HepG2 (cell line): Measurements from ENCODE around the gene SLC39A1. TPM values are rescaled to one million over a fixed set of nuclear protein-coding genes. Genes with fewer than 3 reads are reported as not detected.

Source experiments
- AHR ChIP-seq: IDR thresholded peaks from 2 replicates; pipeline ENCODE4 v1.6.1; 2018; ENCODE audit warnings: missing genetic modification reagents, missing compliant biosample characterization
- ARNT ChIP-seq: fragments of 450-650 bp; IDR thresholded peaks from 2 replicates; pipeline ENCODE4 v1.6.1; 2017
- BHLHE40 ChIP-seq: IDR thresholded peaks from 2 replicates; pipeline ENCODE4 v1.6.1; 2011; ENCODE audit warnings: low read length, improper control_type of control experiment
- GRHL1 ChIP-seq: sonication (generic); formaldehyde crosslinking; conservative IDR thresholded peaks from 2 replicates; pipeline ENCODE4 v1.8.0; 2022; ENCODE audit warnings: missing genetic modification reagents
- IRF1 ChIP-seq: sonication (generic); formaldehyde crosslinking; IDR thresholded peaks from 2 replicates; pipeline ENCODE4 v1.4.0; 2020; ENCODE audit warnings: low read depth, mild to moderate bottlenecking, missing genetic modification reagents
- MATR3 ChIP-seq: sonication (generic); formaldehyde crosslinking; IDR thresholded peaks from 2 replicates; pipeline ENCODE4 v1.4.0; 2020; ENCODE audit warnings: missing genetic modification reagents
- MBD4 ChIP-seq: IDR thresholded peaks from 2 replicates; pipeline ENCODE4 v1.6.1; 2012; ENCODE audit warnings: low read length, inconsistent platforms, borderline replicate concordance
- MED8 ChIP-seq: sonication (generic); formaldehyde crosslinking; IDR thresholded peaks from 2 replicates; pipeline ENCODE4 v1.8.1; 2023; ENCODE audit warnings: mild to moderate bottlenecking, missing genetic modification reagents; ENCODE audit not compliant: insufficient replicate concordance
- NR0B2 ChIP-seq: sonication (generic); formaldehyde crosslinking; IDR thresholded peaks from 2 replicates; pipeline ENCODE4 v1.4.0; 2020; ENCODE audit warnings: mild to moderate bottlenecking, missing genetic modification reagents
- NR2F2 ChIP-seq: IDR thresholded peaks from 2 replicates; pipeline ENCODE4 v1.6.1; 2012; ENCODE audit warnings: low read depth, inconsistent platforms, borderline replicate concordance
- PAX8 ChIP-seq: sonication (generic); formaldehyde crosslinking; IDR thresholded peaks from 2 replicates; pipeline ENCODE4 v1.8.0; 2022; ENCODE audit warnings: mild to moderate bottlenecking, missing genetic modification reagents, borderline replicate concordance
- REPIN1 ChIP-seq: sonication (generic); formaldehyde crosslinking; IDR thresholded peaks from 2 replicates; pipeline ENCODE4 v1.8.0; 2022; ENCODE audit warnings: missing genetic modification reagents, low read depth, mild to moderate bottlenecking, borderline replicate concordance
- RORA ChIP-seq: sonication (generic); formaldehyde crosslinking; IDR thresholded peaks from 2 replicates; pipeline ENCODE4 v1.5.0; 2020; ENCODE audit warnings: mild to moderate bottlenecking, missing genetic modification reagents, moderate library complexity
- SNRNP70 ChIP-seq: fragments of 200-400 bp; formaldehyde crosslinking; IDR thresholded peaks from 2 replicates; pipeline ENCODE4 v1.6.1; 2017; ENCODE audit warnings: mild to moderate bottlenecking, low read depth, low read length, moderate library complexity
- SRSF1 ChIP-seq: fragments of 200-400 bp; formaldehyde crosslinking; optimal IDR thresholded peaks from 2 replicates; pipeline ENCODE3; 2017; ENCODE audit warnings: mild to moderate bottlenecking, low read depth, low read length, moderate library complexity
- ZNF234 ChIP-seq: sonication (generic); formaldehyde crosslinking; conservative IDR thresholded peaks from 2 replicates; pipeline ENCODE4 v1.5.1; 2020; ENCODE audit warnings: mild to moderate bottlenecking, missing genetic modification reagents
- ZNF430 ChIP-seq: sonication (generic); formaldehyde crosslinking; IDR thresholded peaks from 2 replicates; pipeline ENCODE4 v1.9.0; 2021; ENCODE audit warnings: mild to moderate bottlenecking, missing genetic modification reagents
- ZNF496 ChIP-seq: sonication (generic); formaldehyde crosslinking; IDR thresholded peaks from 2 replicates; pipeline ENCODE4 v1.8.1; 2023; ENCODE audit warnings: mild to moderate bottlenecking, moderate library complexity, missing genetic modification reagents; ENCODE audit not compliant: insufficient replicate concordance
- ZNF850 ChIP-seq: sonication (generic); formaldehyde crosslinking; conservative IDR thresholded peaks from 2 replicates; pipeline ENCODE4 v1.9.0; 2021; ENCODE audit warnings: mild to moderate bottlenecking, missing genetic modification reagents
- polyA plus RNA-seq, 8 experiments: library from polyadenylated mRNA; depleted of rRNA in 3 of 8; stranded (reverse) in 7 of 8; unstranded in 1 of 8; fragments of >200 nt; fragmentation: Illumina TruSeq in 4 of 8; extraction: Trizol in 4 of 8; gene quantifications; 2 replicates each; pipeline versions ENCODE4 v1.2.1 to v1.2.3, GENCODE V29; 2011 to 2016; ENCODE audit warnings: low read depth in 4 of 8, missing spikeins in 1 of 8, mixed read lengths in 1 of 8; ENCODE audit not compliant: insufficient read depth in 1 of 8
- total RNA-seq, 5 experiments: library from RNA; depleted of rRNA; stranded (reverse); fragments of >200 nt; fragmentation: Illumina TruSeq; extraction: Trizol; gene quantifications; 2 replicates each; pipeline ENCODE4 v1.2.3, GENCODE V29; 2016; ENCODE audit warnings: low read depth in 1 of 5
- TF ChIP-seq, protein P1 (sequence below): sonication (generic); formaldehyde crosslinking; IDR thresholded peaks from 2 replicates; pipeline ENCODE4 v1.8.0; 2022; ENCODE audit warnings: low read depth, missing genetic modification reagents
- TF ChIP-seq, protein P2 (sequence below): sonication (generic); formaldehyde crosslinking; IDR thresholded peaks from 2 replicates; pipeline ENCODE4 v1.8.0; 2022; ENCODE audit warnings: mild to moderate bottlenecking, missing genetic modification reagents, moderate library complexity
- TF ChIP-seq, protein P3 (sequence below): sonication (generic); formaldehyde crosslinking; IDR thresholded peaks from 2 replicates; pipeline ENCODE4 v1.5.1; 2020; ENCODE audit warnings: missing genetic modification reagents, mild to moderate bottlenecking, borderline replicate concordance

SLC39A1 gene
- total and polyA plus RNA-seq, 2 of the 13 experiments (the other 11 are each of a cell fraction or from before 2014, with no cell fraction given) = 71.2 to 78.4 TPM

- TF ChIP-seq, protein P1, sequence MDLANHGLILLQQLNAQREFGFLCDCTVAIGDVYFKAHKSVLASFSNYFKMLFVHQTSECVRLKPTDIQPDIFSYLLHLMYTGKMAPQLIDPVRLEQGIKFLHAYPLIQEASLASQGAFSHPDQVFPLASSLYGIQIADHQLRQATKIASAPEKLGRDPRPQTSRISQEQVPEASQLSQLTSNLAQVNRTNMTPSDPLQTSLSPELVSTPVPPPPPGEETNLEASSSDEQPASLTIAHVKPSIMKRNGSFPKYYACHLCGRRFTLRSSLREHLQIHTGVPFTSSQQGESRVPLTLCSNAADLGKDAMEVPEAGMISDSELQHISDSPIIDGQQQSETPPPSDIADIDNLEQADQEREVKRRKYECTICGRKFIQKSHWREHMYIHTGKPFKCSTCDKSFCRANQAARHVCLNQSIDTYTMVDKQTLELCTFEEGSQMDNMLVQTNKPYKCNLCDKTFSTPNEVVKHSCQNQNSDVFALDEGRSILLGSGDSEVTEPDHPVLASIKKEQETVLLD = peak; percentile 93
- TF ChIP-seq ZNF496 (CRISPR knock-in tag) (no peak), MATR3 (no peak), ARNT (no peak), RORA (CRISPR knock-in tag) (no peak), REPIN1 (CRISPR knock-in tag) (peak; percentile 79), NR2F2 (no peak), PAX8 (CRISPR knock-in tag) (0 out of 2 replicates have a peak, but pooled peaks have one; percentile 53), NR0B2 (CRISPR knock-in tag) (no peak), SNRNP70 (no peak), GRHL1 (CRISPR knock-in tag) (no peak), ZNF850 (CRISPR knock-in tag) (0 out of 2 replicates have a peak, but pooled peaks have one; percentile 48), ZNF430 (CRISPR knock-in tag) (peak; percentile 85; the same call in 1 of the 2 replicates), BHLHE40 (peak; percentile 78), AHR (no peak), IRF1 (CRISPR knock-in tag) (0 out of 2 replicates have a peak, but pooled peaks have one; percentile 37), ZNF234 (CRISPR knock-in tag) (peak; percentile 79; the same call in 1 of the 2 replicates), MBD4 (no peak), SRSF1 (no peak), MED8 (CRISPR knock-in tag) (no peak)
- TF ChIP-seq, protein P2, sequence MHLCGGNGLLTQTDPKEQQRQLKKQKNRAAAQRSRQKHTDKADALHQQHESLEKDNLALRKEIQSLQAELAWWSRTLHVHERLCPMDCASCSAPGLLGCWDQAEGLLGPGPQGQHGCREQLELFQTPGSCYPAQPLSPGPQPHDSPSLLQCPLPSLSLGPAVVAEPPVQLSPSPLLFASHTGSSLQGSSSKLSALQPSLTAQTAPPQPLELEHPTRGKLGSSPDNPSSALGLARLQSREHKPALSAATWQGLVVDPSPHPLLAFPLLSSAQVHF = no peak; the same call in 1 of the 2 replicates
- TF ChIP-seq, protein P3, sequence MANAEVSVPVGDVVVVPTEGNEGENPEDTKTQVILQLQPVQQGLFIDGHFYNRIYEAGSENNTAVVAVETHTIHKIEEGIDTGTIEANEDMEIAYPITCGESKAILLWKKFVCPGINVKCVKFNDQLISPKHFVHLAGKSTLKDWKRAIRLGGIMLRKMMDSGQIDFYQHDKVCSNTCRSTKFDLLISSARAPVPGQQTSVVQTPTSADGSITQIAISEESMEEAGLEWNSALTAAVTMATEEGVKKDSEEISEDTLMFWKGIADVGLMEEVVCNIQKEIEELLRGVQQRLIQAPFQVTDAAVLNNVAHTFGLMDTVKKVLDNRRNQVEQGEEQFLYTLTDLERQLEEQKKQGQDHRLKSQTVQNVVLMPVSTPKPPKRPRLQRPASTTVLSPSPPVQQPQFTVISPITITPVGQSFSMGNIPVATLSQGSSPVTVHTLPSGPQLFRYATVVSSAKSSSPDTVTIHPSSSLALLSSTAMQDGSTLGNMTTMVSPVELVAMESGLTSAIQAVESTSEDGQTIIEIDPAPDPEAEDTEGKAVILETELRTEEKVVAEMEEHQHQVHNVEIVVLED = peak; percentile 56; the same call in 1 of the 2 replicates
Observed at GRCh38 chr1:153967107-153967999, 4.0 kb upstream of the SLC39A1 start, which contains the start of gene CREB3L4 (continued).
